Osteocyte (in vitro differentiated cells): ENCODE data around the gene C2CD2L. TPM values are rescaled to one million over a fixed set of nuclear protein-coding genes. Genes with fewer than 3 reads are reported as not detected.

Experiments
- DNase-seq: peaks from one replicate; pipeline ENCODE4 v3.0.0; 2021; ENCODE audit warnings: mixed read lengths; ENCODE audit not compliant: unreplicated experiment; ENCODE audit errors: extremely low spot score
- H3K27ac Mint-ChIP-seq: one replicate; pipeline ENCODE4 v1.8.0; 2021; ENCODE audit warnings: mild to moderate bottlenecking, mixed read lengths; ENCODE audit not compliant: unreplicated experiment
- H3K27me3 Mint-ChIP-seq: one replicate; pipeline ENCODE4 v1.8.0; 2021; ENCODE audit warnings: mixed read lengths; ENCODE audit not compliant: unreplicated experiment
- H3K36me3 Mint-ChIP-seq: one replicate; pipeline ENCODE4 v1.8.0; 2021; ENCODE audit warnings: mixed read lengths; ENCODE audit not compliant: unreplicated experiment
- H3K4me1 Mint-ChIP-seq: one replicate; pipeline ENCODE4 v1.8.0; 2021; ENCODE audit warnings: mixed read lengths; ENCODE audit not compliant: unreplicated experiment
- H3K4me3 Mint-ChIP-seq: one replicate; pipeline ENCODE4 v1.8.0; 2021; ENCODE audit warnings: mild to moderate bottlenecking, moderate library complexity, mixed read lengths; ENCODE audit not compliant: unreplicated experiment
- H3K9me3 Mint-ChIP-seq: one replicate; pipeline ENCODE4 v1.8.0; 2021; ENCODE audit warnings: mixed read lengths; ENCODE audit not compliant: unreplicated experiment
- CTCF ChIP-seq: fragments of 200-600 bp; sonication (generic); IDR thresholded peaks from 2 replicates; pipeline ENCODE4 v1.5.0; 2021; ENCODE audit warnings: antibody characterized with exemption, mild to moderate bottlenecking, moderate library complexity
- total RNA-seq: library from RNA; stranded (reverse); gene quantifications from 2 replicates; pipeline ENCODE4 v1.2.1, GENCODE V29; 2021

The C2CD2L gene
- total RNA-seq, 1 donor from 2014 or later: 11.7 TPM

- peaks cover 30% of the 10 kb centered on the region for H3K4me1 Mint-ChIP-seq
- H3K36me3 Mint-ChIP-seq: peaks cover 19% of the 10 kb centered on the region
- DNase-seq: no peak
- H3K9me3 Mint-ChIP-seq: no peaks in the 10 kb centered on the region
- no peak for TF ChIP-seq CTCF
- peak overlapping the region; percentile 93 for H3K27ac Mint-ChIP-seq
- peak overlapping the region; percentile 86 for H3K4me3 Mint-ChIP-seq
- no peaks in the 10 kb centered on the region for H3K27me3 Mint-ChIP-seq
Observed at GRCh38 chr11:119093942-119094815, 13.0 kb upstream of the C2CD2L start.

- Mint-ChIP-seq H3K4me3 (peak overlapping the region; percentile 86), H3K4me1 (peaks cover 30% of the 10 kb centered on the region), H3K9me3 (no peaks in the 10 kb centered on the region), H3K36me3 (peaks cover 19% of the 10 kb centered on the region), H3K27me3 (no peaks in the 10 kb centered on the region), H3K27ac (peak overlapping the region; percentile 93)
- TF ChIP-seq CTCF: peak; percentile 74
- DNase-seq: peak; percentile 94
Observed at GRCh38 chr11:119094816-119095065, 12.4 kb upstream of the C2CD2L start.

GRCh38 chr11:119095066-119095880 lies 11.9 kb upstream of the C2CD2L start:
- peak overlapping the region; percentile 86 for H3K4me3 Mint-ChIP-seq
- H3K4me1 Mint-ChIP-seq: peaks cover 35% of the 10 kb centered on the region
- TF ChIP-seq CTCF: peak; percentile 19
- peaks cover 19% of the 10 kb centered on the region for H3K36me3 Mint-ChIP-seq
- H3K27me3 Mint-ChIP-seq: no peaks in the 10 kb centered on the region
- peak overlapping the region; percentile 93 for H3K27ac Mint-ChIP-seq
- DNase-seq: peak; percentile 99
- no peaks in the 10 kb centered on the region for H3K9me3 Mint-ChIP-seq

- Mint-ChIP-seq H3K9me3 (no peaks in the 10 kb centered on the region), H3K4me3 (no peak overlapping the region), H3K27ac (peak overlapping the region; percentile 100), H3K36me3 (peaks cover 19% of the 10 kb centered on the region), H3K4me1 (peaks cover 32% of the 10 kb centered on the region), H3K27me3 (no peaks in the 10 kb centered on the region)
- TF ChIP-seq CTCF: no peak
- no peak for DNase-seq
Observed at GRCh38 chr11:119099711-119100110, 7.4 kb upstream of the C2CD2L start.
